Measurements from ENCODE around the gene YIPF4.
"Not testable (repeated sequence)": the region's sequence is repeated elsewhere in the genome, so short reads cannot be mapped to it uniquely, and the experiment has no call there.

YIPF4 gene

GRCh38 chr2:32271063-32271462 is 6.6 kb upstream of the YIPF4 start:
- Histone ChIP-seq H3K9me2 (ENCODE audit: low read depth, low read length) (no peaks in the 10 kb centered on the region), H3K79me2 (ENCODE audit: insufficient read depth, low read length) (no peaks in the 10 kb centered on the region), H3F3A (ENCODE audit: insufficient read depth, low read length) (no peaks in the 10 kb centered on the region), H3K4me3 (ENCODE audit: low read depth, low read length, poor library complexity, severe bottlenecking) (no peak overlapping the region), H4K20me1 (ENCODE audit: insufficient read depth, low read length) (no peaks in the 10 kb centered on the region), H3K9ac (ENCODE audit: low read length) (no peak overlapping the region), H3K36me3 (ENCODE audit: insufficient read depth, low read length) (no peaks in the 10 kb centered on the region), H3K4me1 (ENCODE audit: insufficient read depth, low read length, severe bottlenecking) (peaks cover 5% of the 10 kb centered on the region), H3K9me3 (ENCODE audit: low read length) (no peaks in the 10 kb centered on the region), H3K27ac (ENCODE audit: low read depth, low read length, poor library complexity, severe bottlenecking) (no peak overlapping the region), H2AFZ (ENCODE audit: low read length) (no peak overlapping the region), H3K27me3 (ENCODE audit: insufficient read depth, low read length) (no peaks in the 10 kb centered on the region), H3K4me2 (ENCODE audit: low read length) (no peak overlapping the region)
- TF ChIP-seq CTCF (IDR thresholded peaks at IDR 0.05; ENCODE audit: low read length) (no peak), EZH2 (IDR thresholded peaks at IDR 0.05; ENCODE audit: borderline replicate concordance, low read length) (no peak)

- H3K9me2 ChIP-seq (ENCODE audit: low read depth, low read length), result no peaks in the 10 kb centered on the region
- no peaks in the 10 kb centered on the region for H3K9me3 ChIP-seq (ENCODE audit: low read length)
- H3K9ac ChIP-seq (ENCODE audit: low read length), result no peak overlapping the region
- H3K27me3 ChIP-seq (ENCODE audit: insufficient read depth, low read length), result no peaks in the 10 kb centered on the region
- H3K27ac ChIP-seq (ENCODE audit: low read depth, low read length, poor library complexity, severe bottlenecking), result no peak overlapping the region
- H3F3A ChIP-seq (ENCODE audit: insufficient read depth, low read length), result no peaks in the 10 kb centered on the region
- 0 out of 2 replicates have a peak overlapping the region, but pooled peaks have one; percentile 19 for H2AFZ ChIP-seq (ENCODE audit: low read length)
- no peak for TF ChIP-seq EZH2 (IDR thresholded peaks at IDR 0.05; ENCODE audit: borderline replicate concordance, low read length)
- TF ChIP-seq CTCF (IDR thresholded peaks at IDR 0.05; ENCODE audit: low read length), result no peak
- H3K4me1 ChIP-seq (ENCODE audit: insufficient read depth, low read length, severe bottlenecking), result peaks cover 9% of the 10 kb centered on the region
- no peaks in the 10 kb centered on the region for H3K36me3 ChIP-seq (ENCODE audit: insufficient read depth, low read length)
- no peak overlapping the region for H3K4me2 ChIP-seq (ENCODE audit: low read length)
- H3K4me3 ChIP-seq (ENCODE audit: low read depth, low read length, poor library complexity, severe bottlenecking), result no peak overlapping the region
- H3K79me2 ChIP-seq (ENCODE audit: insufficient read depth, low read length), result no peaks in the 10 kb centered on the region
- H4K20me1 ChIP-seq (ENCODE audit: insufficient read depth, low read length), result no peaks in the 10 kb centered on the region
Measured at GRCh38 chr2:32272279-32272678, 5.4 kb upstream of the YIPF4 start.

- no peaks in the 10 kb centered on the region for H3F3A ChIP-seq (ENCODE audit: insufficient read depth, low read length)
- no peak overlapping the region for H3K4me2 ChIP-seq (ENCODE audit: low read length)
- no peak overlapping the region for H3K4me3 ChIP-seq (ENCODE audit: low read depth, low read length, poor library complexity, severe bottlenecking)
- no peak for TF ChIP-seq CTCF (IDR thresholded peaks at IDR 0.05; ENCODE audit: low read length)
- TF ChIP-seq EZH2 (IDR thresholded peaks at IDR 0.05; ENCODE audit: borderline replicate concordance, low read length), result no peak
- no peaks in the 10 kb centered on the region for H3K27me3 ChIP-seq (ENCODE audit: insufficient read depth, low read length)
- no peaks in the 10 kb centered on the region for H4K20me1 ChIP-seq (ENCODE audit: insufficient read depth, low read length)
- no peaks in the 10 kb centered on the region for H3K9me2 ChIP-seq (ENCODE audit: low read depth, low read length)
- H3K36me3 ChIP-seq (ENCODE audit: insufficient read depth, low read length), result no peaks in the 10 kb centered on the region
- H3K9ac ChIP-seq (ENCODE audit: low read length), result no peak overlapping the region
- H3K4me1 ChIP-seq (ENCODE audit: insufficient read depth, low read length, severe bottlenecking), result peaks cover 21% of the 10 kb centered on the region
- no peak overlapping the region for H2AFZ ChIP-seq (ENCODE audit: low read length)
- no peak overlapping the region for H3K27ac ChIP-seq (ENCODE audit: low read depth, low read length, poor library complexity, severe bottlenecking)
- H3K79me2 ChIP-seq (ENCODE audit: insufficient read depth, low read length), result peaks cover 13% of the 10 kb centered on the region
- H3K9me3 ChIP-seq (ENCODE audit: low read length), result no peaks in the 10 kb centered on the region
Measured at GRCh38 chr2:32274289-32274688, 3.4 kb upstream of the YIPF4 start.

GRCh38 chr2:32275790-32276189 is 1.9 kb upstream of the YIPF4 start:
- not testable (repeated sequence) for H4K20me1 ChIP-seq (ENCODE audit: insufficient read depth, low read length); H3F3A ChIP-seq (ENCODE audit: insufficient read depth, low read length); H2AFZ ChIP-seq (ENCODE audit: low read length); H3K9me3 ChIP-seq (ENCODE audit: low read length); H3K4me3 ChIP-seq (ENCODE audit: low read depth, low read length, poor library complexity, severe bottlenecking); H3K27ac ChIP-seq (ENCODE audit: low read depth, low read length, poor library complexity, severe bottlenecking); H3K9ac ChIP-seq (ENCODE audit: low read length); H3K9me2 ChIP-seq (ENCODE audit: low read depth, low read length); H3K4me2 ChIP-seq (ENCODE audit: low read length); H3K36me3 ChIP-seq (ENCODE audit: insufficient read depth, low read length); H3K27me3 ChIP-seq (ENCODE audit: insufficient read depth, low read length)
- Histone ChIP-seq H3K79me2 (ENCODE audit: insufficient read depth, low read length) (peaks cover 23% of the 10 kb centered on the region), H3K4me1 (ENCODE audit: insufficient read depth, low read length, severe bottlenecking) (peaks cover 21% of the 10 kb centered on the region)

Data from OCI-LY1 (cell line).